LNCAP (cell line): ENCODE results near the gene PLCL1.

Experiments used
- CTCF ChIP-seq: fragments of 450-650 bp; IDR thresholded peaks from 2 replicates; pipeline ENCODE4 v1.5.1; 2017; ENCODE audit warnings: mild to moderate bottlenecking

The PLCL1 gene

DNA sequence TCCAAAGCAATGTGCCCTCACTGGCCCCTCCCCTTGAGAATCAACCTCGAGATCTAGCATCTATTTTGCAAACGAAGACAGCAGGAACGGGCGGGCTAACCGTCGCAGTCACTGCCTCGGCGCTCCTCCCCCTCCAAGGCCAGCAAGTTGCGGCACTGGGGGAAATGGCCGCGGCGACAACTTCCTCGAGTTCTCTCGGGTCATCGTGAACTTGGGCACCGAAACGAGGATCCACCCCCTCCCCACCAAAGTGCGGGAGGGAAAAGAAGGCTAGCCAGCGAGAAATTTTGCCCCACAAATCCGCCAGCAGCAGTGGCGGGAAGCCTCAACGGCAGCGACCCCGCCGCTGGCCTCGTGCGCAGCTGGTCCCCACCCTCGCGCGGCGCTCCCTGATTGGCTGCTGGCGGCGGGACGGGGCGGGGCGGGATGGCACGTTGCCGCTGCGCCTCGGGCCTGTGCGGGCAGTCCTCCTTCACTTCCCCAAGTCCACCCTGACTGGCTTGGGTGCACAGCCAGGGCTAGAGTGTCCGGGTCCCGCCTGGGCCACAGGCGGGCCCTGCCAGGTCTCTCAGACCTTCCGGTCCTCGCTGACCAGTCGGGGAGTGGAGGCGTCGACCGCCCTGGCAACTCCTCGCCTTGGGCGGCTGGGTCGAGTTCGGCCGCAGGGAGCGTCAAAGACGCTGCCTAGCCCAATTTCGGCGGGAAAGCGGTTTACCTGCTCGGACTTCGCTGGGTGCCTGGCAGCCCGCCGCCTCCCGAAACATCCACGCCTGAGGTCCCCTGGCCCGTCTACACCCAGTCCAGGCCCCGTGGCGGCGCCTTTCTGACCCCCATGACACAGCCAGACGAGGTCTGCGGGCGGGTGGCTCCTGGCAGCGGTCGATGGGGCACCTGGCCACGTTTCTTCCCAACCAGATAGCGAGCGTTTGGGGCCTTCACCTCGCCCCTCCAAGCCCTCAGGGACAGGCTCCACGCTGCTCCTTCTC lies 19.1 kb upstream of the PLCL1 start, which contains the start of gene BOLL:
BOLL (minus strand) TSS at position 364 of the 986 bp plus-strand sequence. CDS start 3,469 bp downstream, outside the sequence.
- TF ChIP-seq CTCF = no peak

- peak; percentile 26; the same call in 1 of the 2 replicates for TF ChIP-seq CTCF
These were observed 18.1 kb upstream of the PLCL1 start for GRCh38 chr2:197786010-197786877.

GRCh38 chr2:197793456-197793855 lies 10.9 kb upstream of the PLCL1 start:
- no peak for TF ChIP-seq CTCF

GRCh38 chr2:197795277-197795676 lies 9.1 kb upstream of the PLCL1 start:
- no peak for TF ChIP-seq CTCF

GRCh38 chr2:197798187-197798586 lies 6.2 kb upstream of the PLCL1 start:
- no peak for TF ChIP-seq CTCF

DNA sequence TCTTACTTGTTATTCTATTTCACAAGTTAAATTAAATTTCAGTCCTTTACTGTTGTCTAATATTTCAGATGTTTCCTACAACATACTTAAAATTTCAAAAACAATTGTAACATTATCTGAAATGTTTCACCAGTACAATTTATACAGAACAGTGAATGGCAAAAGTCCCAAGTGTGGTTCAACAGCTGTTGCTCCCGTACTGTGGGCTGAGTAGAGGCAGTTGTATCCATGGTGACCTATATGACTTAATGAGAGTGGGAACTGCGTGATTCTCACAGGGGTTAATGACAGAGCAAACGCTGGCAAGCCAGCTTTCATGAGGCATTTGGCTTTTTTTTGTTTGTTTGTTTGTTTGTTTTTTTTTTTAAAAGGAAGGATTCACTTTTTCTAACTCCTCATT lies 5.3 kb upstream of the PLCL1 start:
- TF ChIP-seq CTCF = no peak

- no peak for TF ChIP-seq CTCF
These were observed 4.3 kb upstream of the PLCL1 start for GRCh38 chr2:197800091-197800490.
